Glutamatergic neuron (in vitro differentiated cells): ENCODE measurements around the gene TRAF6. TPM values are rescaled to one million over a fixed set of nuclear protein-coding genes. Genes with fewer than 3 reads are reported as not detected.

Experiments
- DNase-seq: peaks from one replicate; pipeline ENCODE4 v3.0.0; 2022
- H3K27ac Mint-ChIP-seq: one replicate; pipeline ENCODE4 v1.8.0; 2020; ENCODE audit warnings: mild to moderate bottlenecking, mixed read lengths, inconsistent platforms; ENCODE audit not compliant: unreplicated experiment
- H3K27me3 Mint-ChIP-seq: one replicate; pipeline ENCODE4 v1.8.0; 2020; ENCODE audit warnings: mild to moderate bottlenecking, moderate library complexity, mixed read lengths, inconsistent platforms; ENCODE audit not compliant: unreplicated experiment
- H3K36me3 Mint-ChIP-seq: one replicate; pipeline ENCODE4 v1.8.0; 2020; ENCODE audit warnings: mild to moderate bottlenecking, mixed read lengths, inconsistent platforms; ENCODE audit not compliant: unreplicated experiment
- H3K4me1 Mint-ChIP-seq: one replicate; pipeline ENCODE4 v1.8.0; 2020; ENCODE audit warnings: mild to moderate bottlenecking, low read depth, mixed read lengths, inconsistent platforms; ENCODE audit not compliant: unreplicated experiment
- H3K4me3 Mint-ChIP-seq: one replicate; pipeline ENCODE4 v1.8.0; 2020; ENCODE audit warnings: mild to moderate bottlenecking, mixed read lengths, inconsistent platforms; ENCODE audit not compliant: unreplicated experiment
- H3K9me3 Mint-ChIP-seq: one replicate; pipeline ENCODE4 v1.8.0; 2020; ENCODE audit warnings: mild to moderate bottlenecking, moderate library complexity, mixed read lengths, inconsistent platforms; ENCODE audit not compliant: unreplicated experiment
- CTCF ChIP-seq: fragments of 200-600 bp; sonication (generic); IDR thresholded peaks from one replicate; pipeline ENCODE4 v1.5.0; 2021; ENCODE audit not compliant: partially characterized antibody, unreplicated experiment
- total RNA-seq: library from RNA; stranded (reverse); fragmentation: NEBNext Ultra II Directional; extraction: Animal tissue kit (Norgen Biotek cat#: 25700); gene quantifications from one replicate; pipeline ENCODE4 v1.2.1, GENCODE V29; 2021; ENCODE audit not compliant: unreplicated experiment

The TRAF6 gene
- total RNA-seq, 1 donor from 2014 or later, result 12.3 TPM

- no peak for DNase-seq
- Mint-ChIP-seq H3K36me3 (no peaks in the 10 kb centered on the region), H3K27ac (no peak overlapping the region), H3K4me3 (no peak overlapping the region), H3K27me3 (peaks cover 4% of the 10 kb centered on the region), H3K9me3 (peaks cover 6% of the 10 kb centered on the region), H3K4me1 (peaks cover 9% of the 10 kb centered on the region)
- no peak for TF ChIP-seq CTCF
These were observed 55.5 kb downstream of the TRAF6 start for GRCh38 chr11:36454551-36454940.

GRCh38 chr11:36453678-36454077 lies 56.4 kb downstream of the TRAF6 start:
- Mint-ChIP-seq H3K4me1 (peaks cover 9% of the 10 kb centered on the region), H3K27me3 (peaks cover 5% of the 10 kb centered on the region), H3K9me3 (peaks cover 4% of the 10 kb centered on the region), H3K4me3 (no peak overlapping the region), H3K36me3 (no peaks in the 10 kb centered on the region), H3K27ac (no peak overlapping the region)
- TF ChIP-seq CTCF, result no peak
- DNase-seq, result no peak

- H3K36me3 Mint-ChIP-seq, result no peaks in the 10 kb centered on the region
- no peak overlapping the region for H3K4me3 Mint-ChIP-seq
- H3K27ac Mint-ChIP-seq, result no peak overlapping the region
- H3K27me3 Mint-ChIP-seq, result peaks cover 5% of the 10 kb centered on the region
- H3K9me3 Mint-ChIP-seq, result peaks cover 4% of the 10 kb centered on the region
- H3K4me1 Mint-ChIP-seq, result peaks cover 9% of the 10 kb centered on the region
- TF ChIP-seq CTCF, result no peak
- DNase-seq, result no peak
These were observed 57.1 kb downstream of the TRAF6 start for GRCh38 chr11:36452961-36453360.

- H3K27ac Mint-ChIP-seq, result no peak overlapping the region
- no peak overlapping the region for H3K4me3 Mint-ChIP-seq
- no peaks in the 10 kb centered on the region for H3K36me3 Mint-ChIP-seq
These were observed 57.7 kb downstream of the TRAF6 start for GRCh38 chr11:36452236-36452940.

More at GRCh38 chr11:36452236-36452940, 57.7 kb downstream of the TRAF6 start:
- peaks cover 4% of the 10 kb centered on the region for H3K9me3 Mint-ChIP-seq
- no peak for TF ChIP-seq CTCF
- DNase-seq, result no peak
- peaks cover 9% of the 10 kb centered on the region for H3K4me1 Mint-ChIP-seq
- H3K27me3 Mint-ChIP-seq, result peaks cover 5% of the 10 kb centered on the region
